ENCODE measurements around the gene SMOC2.

SMOC2 gene

GRCh38 chr6:168494726-168495125, 53.7 kb downstream of the SMOC2 start:
- DNase-seq: no peak

- no peak for DNase-seq
Measured at GRCh38 chr6:168495133-168495532, 54.1 kb downstream of the SMOC2 start.

- DNase-seq: no peak
Measured at GRCh38 chr6:168495636-168496035, 54.7 kb downstream of the SMOC2 start.

GRCh38 chr6:168496139-168496996, 55.4 kb downstream of the SMOC2 start:
- no peak for DNase-seq

- no peak for DNase-seq
Measured at GRCh38 chr6:168496997-168497331, 56.0 kb downstream of the SMOC2 start.

GRCh38 chr6:168497381-168497780, 56.4 kb downstream of the SMOC2 start:
- no peak for DNase-seq

- no peak for DNase-seq
Measured at GRCh38 chr6:168498161-168498843, 57.3 kb downstream of the SMOC2 start.

GRCh38 chr6:168499045-168499650, 58.2 kb downstream of the SMOC2 start:
- DNase-seq: no peak

GRCh38 chr6:168500519-168500918, 59.5 kb downstream of the SMOC2 start:
- no peak for DNase-seq

- no peak for DNase-seq
Measured at GRCh38 chr6:168501561-168501960, 60.6 kb downstream of the SMOC2 start.

- DNase-seq: no peak
Measured at GRCh38 chr6:168504366-168504765, 63.4 kb downstream of the SMOC2 start.

- DNase-seq: no peak
Measured at GRCh38 chr6:168506460-168506859, 65.5 kb downstream of the SMOC2 start.

GRCh38 chr6:168507297-168507696, 66.3 kb downstream of the SMOC2 start:
- DNase-seq: no peak

GRCh38 chr6:168507730-168508129, 66.7 kb downstream of the SMOC2 start:
- DNase-seq: no peak

- DNase-seq: no peak
Measured at GRCh38 chr6:168508903-168509302, 67.9 kb downstream of the SMOC2 start.

GRCh38 chr6:168513766-168514165, 72.8 kb downstream of the SMOC2 start:
- no peak for DNase-seq

GRCh38 chr6:168514216-168514615, 73.2 kb downstream of the SMOC2 start:
- no peak for DNase-seq

- DNase-seq: no peak
Measured at GRCh38 chr6:168515376-168515775, 74.4 kb downstream of the SMOC2 start.

GRCh38 chr6:168516944-168517741, 76.2 kb downstream of the SMOC2 start:
- no peak for DNase-seq

GRCh38 chr6:168517742-168518347, 76.9 kb downstream of the SMOC2 start:
- DNase-seq: no peak

- DNase-seq: no peak
Measured at GRCh38 chr6:168518348-168518745, 77.4 kb downstream of the SMOC2 start.

GRCh38 chr6:168518867-168519266, 77.9 kb downstream of the SMOC2 start:
- DNase-seq: no peak

GRCh38 chr6:168520233-168520632, 79.2 kb downstream of the SMOC2 start:
- no peak for DNase-seq

Data from stimulated activated CD4-positive, alpha-beta T cell treated with anti-CD3 and anti-CD28 coated beads, Interleukin-1b, Interleukin-23, amount 100 ng/mL, for 48 hours (primary cell).